ENCODE measurements around the gene MAML2.

Gene MAML2

DNA sequence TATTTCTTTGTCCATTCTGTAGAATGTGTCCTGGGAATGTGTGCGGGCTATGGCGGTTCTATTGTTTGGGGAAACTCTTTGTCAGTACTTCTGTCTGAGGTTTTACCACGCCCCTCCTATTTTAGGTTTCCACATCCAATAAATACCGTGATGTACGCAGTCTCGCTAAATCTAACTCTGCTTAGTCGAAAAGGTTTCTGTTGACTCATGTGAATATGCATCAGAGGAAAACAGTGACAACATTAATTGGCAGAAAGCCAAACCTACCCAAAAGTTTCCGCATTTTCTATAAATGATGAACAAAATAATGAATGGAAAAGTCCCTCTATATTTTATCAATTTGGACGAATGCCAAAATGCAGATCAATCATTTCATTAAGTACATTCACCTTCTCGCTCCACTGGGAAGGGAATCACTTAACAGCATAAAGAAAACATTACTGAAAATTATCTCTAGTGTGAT, 143.4 kb downstream of the MAML2 start:
- peak overlapping the region; percentile 45 for H2BK15ac ChIP-seq (replicated peaks; ENCODE audit: low read depth)
- no peak overlapping the region for H3K56ac ChIP-seq (ENCODE audit: low read length)
- no peaks in the 10 kb centered on the region for H3K79me2 ChIP-seq (ENCODE audit: control insufficient read depth, insufficient read depth, low read length)
- no peak overlapping the region for H3K23ac ChIP-seq (ENCODE audit: low read length)
- DNase-seq = no peak
- no peak overlapping the region for H3K4ac ChIP-seq (ENCODE audit: low read depth, low read length)
- H2BK120ac ChIP-seq (ENCODE audit: low read depth, low read length) = no peak overlapping the region
- H3K27me3 ChIP-seq (ENCODE audit: insufficient read depth, low read length, poor library complexity) = no peaks in the 10 kb centered on the region
- no peak overlapping the region for H4K8ac ChIP-seq (ENCODE audit: low read depth, low read length)
- H3K36me3 ChIP-seq (ENCODE audit: control insufficient read depth, insufficient read depth, low read length) = no peaks in the 10 kb centered on the region
- H2AK5ac ChIP-seq (ENCODE audit: low read length) = no peak overlapping the region
- H3K27ac ChIP-seq (ENCODE audit: low read depth, low read length) = no peak overlapping the region
- no peak overlapping the region for H3K9ac ChIP-seq (ENCODE audit: low read length)
- H3K18ac ChIP-seq (ENCODE audit: low read length) = peak overlapping the region; percentile 51
- H4K5ac ChIP-seq (ENCODE audit: low read length) = no peak overlapping the region
- no peaks in the 10 kb centered on the region for H3K79me1 ChIP-seq (ENCODE audit: low read length)
- WGBS (ENCODE audit: extremely low coverage, insufficient coverage, low lambda C conversion rate) = no CpG with 5 or more reads among the region's 10 CpGs
- peaks cover 9% of the 10 kb centered on the region for H3K4me1 ChIP-seq (ENCODE audit: control insufficient read depth, low read depth, low read length)
- no peak overlapping the region for H3K4me3 ChIP-seq (ENCODE audit: low read length)
- H2BK5ac ChIP-seq (ENCODE audit: low read length) = no peak overlapping the region
- no peak overlapping the region for H3K4me2 ChIP-seq (ENCODE audit: low read length)

- Histone ChIP-seq H3K36me3 (ENCODE audit: control insufficient read depth, insufficient read depth, low read length) (no peaks in the 10 kb centered on the region), H2BK15ac (replicated peaks; ENCODE audit: low read depth) (no peak overlapping the region), H3K9ac (ENCODE audit: low read length) (no peak overlapping the region), H3K4me2 (ENCODE audit: low read length) (no peak overlapping the region), H3K27me3 (ENCODE audit: insufficient read depth, low read length, poor library complexity) (no peaks in the 10 kb centered on the region), H3K56ac (ENCODE audit: low read length) (no peak overlapping the region), H3K18ac (ENCODE audit: low read length) (peak overlapping the region; percentile 85), H3K27ac (ENCODE audit: low read depth, low read length) (no peak overlapping the region), H3K79me1 (ENCODE audit: low read length) (no peaks in the 10 kb centered on the region), H4K5ac (ENCODE audit: low read length) (no peak overlapping the region), H2BK5ac (ENCODE audit: low read length) (no peak overlapping the region), H3K4me1 (ENCODE audit: control insufficient read depth, low read depth, low read length) (peaks cover 9% of the 10 kb centered on the region), H3K79me2 (ENCODE audit: control insufficient read depth, insufficient read depth, low read length) (no peaks in the 10 kb centered on the region), H3K23ac (ENCODE audit: low read length) (no peak overlapping the region), H3K4me3 (ENCODE audit: low read length) (no peak overlapping the region), H2BK120ac (ENCODE audit: low read depth, low read length) (no peak overlapping the region), H4K8ac (ENCODE audit: low read depth, low read length) (no peak overlapping the region), H3K4ac (ENCODE audit: low read depth, low read length) (no peak overlapping the region), H2AK5ac (ENCODE audit: low read length) (no peak overlapping the region)
- WGBS (ENCODE audit: extremely low coverage, insufficient coverage, low lambda C conversion rate) = no CpG with 5 or more reads among the region's 4 CpGs
- no peak for DNase-seq
These were observed 144.9 kb downstream of the MAML2 start for GRCh38 chr11:96197801-96198701.

GRCh38 chr11:96197103-96197502, 145.9 kb downstream of the MAML2 start:
- Histone ChIP-seq H4K8ac (ENCODE audit: low read depth, low read length) (no peak overlapping the region), H3K79me1 (ENCODE audit: low read length) (no peaks in the 10 kb centered on the region), H2AK5ac (ENCODE audit: low read length) (no peak overlapping the region), H2BK15ac (replicated peaks; ENCODE audit: low read depth) (peak overlapping the region; percentile 92), H3K18ac (ENCODE audit: low read length) (peak overlapping the region; percentile 90), H3K56ac (ENCODE audit: low read length) (no peak overlapping the region), H3K23ac (ENCODE audit: low read length) (no peak overlapping the region), H3K27me3 (ENCODE audit: insufficient read depth, low read length, poor library complexity) (no peaks in the 10 kb centered on the region), H2BK120ac (ENCODE audit: low read depth, low read length) (no peak overlapping the region), H3K4me2 (ENCODE audit: low read length) (no peak overlapping the region), H3K79me2 (ENCODE audit: control insufficient read depth, insufficient read depth, low read length) (no peaks in the 10 kb centered on the region), H4K5ac (ENCODE audit: low read length) (no peak overlapping the region), H3K9ac (ENCODE audit: low read length) (no peak overlapping the region), H3K4me3 (ENCODE audit: low read length) (no peak overlapping the region), H3K4me1 (ENCODE audit: control insufficient read depth, low read depth, low read length) (peaks cover 9% of the 10 kb centered on the region), H3K4ac (ENCODE audit: low read depth, low read length) (no peak overlapping the region), H3K27ac (ENCODE audit: low read depth, low read length) (no peak overlapping the region), H3K36me3 (ENCODE audit: control insufficient read depth, insufficient read depth, low read length) (no peaks in the 10 kb centered on the region), H2BK5ac (ENCODE audit: low read length) (no peak overlapping the region)
- peak; percentile 44 for DNase-seq
- no CpG with 5 or more reads among the region's 1 CpG for WGBS (ENCODE audit: extremely low coverage, insufficient coverage, low lambda C conversion rate)

GRCh38 chr11:96196181-96196662, 146.8 kb downstream of the MAML2 start:
- no peak overlapping the region for H4K8ac ChIP-seq (ENCODE audit: low read depth, low read length)
- H3K4me1 ChIP-seq (ENCODE audit: control insufficient read depth, low read depth, low read length) = peaks cover 9% of the 10 kb centered on the region
- no peaks in the 10 kb centered on the region for H3K79me2 ChIP-seq (ENCODE audit: control insufficient read depth, insufficient read depth, low read length)
- DNase-seq = no peak
- H4K5ac ChIP-seq (ENCODE audit: low read length) = no peak overlapping the region
- no peak overlapping the region for H3K4ac ChIP-seq (ENCODE audit: low read depth, low read length)
- no CpG with 5 or more reads among the region's 7 CpGs for WGBS (ENCODE audit: extremely low coverage, insufficient coverage, low lambda C conversion rate)
- H3K79me1 ChIP-seq (ENCODE audit: low read length) = no peaks in the 10 kb centered on the region
- no peak overlapping the region for H2BK120ac ChIP-seq (ENCODE audit: low read depth, low read length)
- no peak overlapping the region for H3K4me3 ChIP-seq (ENCODE audit: low read length)
- H3K18ac ChIP-seq (ENCODE audit: low read length) = no peak overlapping the region
- H3K4me2 ChIP-seq (ENCODE audit: low read length) = no peak overlapping the region
- no peak overlapping the region for H3K9ac ChIP-seq (ENCODE audit: low read length)
- no peak overlapping the region for H3K27ac ChIP-seq (ENCODE audit: low read depth, low read length)
- H3K27me3 ChIP-seq (ENCODE audit: insufficient read depth, low read length, poor library complexity) = no peaks in the 10 kb centered on the region
- no peak overlapping the region for H3K56ac ChIP-seq (ENCODE audit: low read length)
- no peak overlapping the region for H3K23ac ChIP-seq (ENCODE audit: low read length)
- no peak overlapping the region for H2BK5ac ChIP-seq (ENCODE audit: low read length)
- no peak overlapping the region for H2BK15ac ChIP-seq (replicated peaks; ENCODE audit: low read depth)
- H2AK5ac ChIP-seq (ENCODE audit: low read length) = no peak overlapping the region
- no peaks in the 10 kb centered on the region for H3K36me3 ChIP-seq (ENCODE audit: control insufficient read depth, insufficient read depth, low read length)

DNA sequence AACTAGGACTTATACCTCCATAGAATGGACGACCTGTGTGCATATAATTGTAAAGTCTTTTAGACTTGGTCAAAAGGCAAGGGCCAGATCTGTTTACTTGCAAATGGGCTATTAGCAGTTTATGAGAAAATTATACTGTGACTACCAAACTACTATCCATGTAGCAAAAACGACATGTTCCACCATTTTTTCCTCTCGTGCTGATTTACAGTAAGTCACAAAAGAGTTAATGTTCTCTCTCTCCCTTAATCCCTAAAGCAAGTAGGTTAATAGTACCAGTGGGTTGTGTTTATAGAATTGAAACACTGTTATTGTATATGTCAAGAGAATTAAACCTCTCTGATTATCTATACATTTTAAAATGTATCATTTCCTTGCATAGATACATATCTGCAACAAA, 147.3 kb downstream of the MAML2 start:
- Histone ChIP-seq H3K4me2 (ENCODE audit: low read length) (no peak overlapping the region), H3K4me3 (ENCODE audit: low read length) (no peak overlapping the region), H3K27ac (ENCODE audit: low read depth, low read length) (no peak overlapping the region), H3K9ac (ENCODE audit: low read length) (no peak overlapping the region), H3K18ac (ENCODE audit: low read length) (no peak overlapping the region), H2BK15ac (replicated peaks; ENCODE audit: low read depth) (peak overlapping the region; percentile 57), H3K36me3 (ENCODE audit: control insufficient read depth, insufficient read depth, low read length) (no peaks in the 10 kb centered on the region), H3K79me1 (ENCODE audit: low read length) (no peaks in the 10 kb centered on the region), H4K5ac (ENCODE audit: low read length) (no peak overlapping the region), H3K4me1 (ENCODE audit: control insufficient read depth, low read depth, low read length) (peaks cover 9% of the 10 kb centered on the region), H4K8ac (ENCODE audit: low read depth, low read length) (no peak overlapping the region), H3K79me2 (ENCODE audit: control insufficient read depth, insufficient read depth, low read length) (no peaks in the 10 kb centered on the region), H2AK5ac (ENCODE audit: low read length) (no peak overlapping the region), H2BK120ac (ENCODE audit: low read depth, low read length) (no peak overlapping the region), H2BK5ac (ENCODE audit: low read length) (no peak overlapping the region), H3K23ac (ENCODE audit: low read length) (no peak overlapping the region), H3K27me3 (ENCODE audit: insufficient read depth, low read length, poor library complexity) (no peaks in the 10 kb centered on the region), H3K4ac (ENCODE audit: low read depth, low read length) (no peak overlapping the region), H3K56ac (ENCODE audit: low read length) (no peak overlapping the region)
- WGBS (ENCODE audit: extremely low coverage, insufficient coverage, low lambda C conversion rate) = no CpG with 5 or more reads among the region's 3 CpGs
- no peak for DNase-seq
